ENCODE results near the gene ABHD11.

ABHD11 gene

DNA sequence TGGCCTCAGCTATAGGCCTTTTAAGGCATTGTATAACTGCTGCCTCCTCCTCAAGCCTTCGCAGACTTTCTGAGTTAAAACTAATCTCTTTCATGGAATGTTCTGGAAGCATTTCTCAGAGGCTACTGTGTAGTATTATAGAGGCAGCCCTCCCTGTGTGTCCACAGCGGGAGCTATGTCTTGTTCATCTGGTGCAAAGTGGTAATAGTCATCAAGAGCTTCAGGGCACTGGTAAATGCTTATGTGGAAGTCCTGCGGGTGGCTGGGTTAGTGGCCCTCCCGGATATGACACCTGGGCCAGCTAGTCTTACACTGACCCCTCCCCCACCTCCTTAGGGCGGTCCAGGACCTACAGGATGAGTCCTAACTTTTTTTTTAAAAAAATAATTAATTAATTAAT, 2.2 kb upstream of the ABHD11 start:
- peak; percentile 73 for DNase-seq
- Histone ChIP-seq H3K27me3 (ENCODE audit: insufficient read depth, low read length, poor library complexity) (no peaks in the 10 kb centered on the region), H2BK15ac (replicated peaks; ENCODE audit: low read depth) (no peak overlapping the region), H2AK5ac (ENCODE audit: low read length) (no peak overlapping the region), H2BK120ac (ENCODE audit: low read depth, low read length) (no peak overlapping the region), H3K79me2 (ENCODE audit: control insufficient read depth, insufficient read depth, low read length) (no peaks in the 10 kb centered on the region), H3K79me1 (ENCODE audit: low read length) (peaks cover 3% of the 10 kb centered on the region), H3K23ac (ENCODE audit: low read length) (no peak overlapping the region), H3K4ac (ENCODE audit: low read depth, low read length) (no peak overlapping the region), H4K8ac (ENCODE audit: low read depth, low read length) (no peak overlapping the region), H3K18ac (ENCODE audit: low read length) (no peak overlapping the region), H3K4me2 (ENCODE audit: low read length) (no peak overlapping the region), H3K9ac (ENCODE audit: low read length) (no peak overlapping the region), H3K56ac (ENCODE audit: low read length) (peak overlapping the region; percentile 44), H3K4me3 (ENCODE audit: low read length) (no peak overlapping the region), H3K4me1 (ENCODE audit: control insufficient read depth, low read depth, low read length) (peaks cover 8% of the 10 kb centered on the region), H3K27ac (ENCODE audit: low read depth, low read length) (no peak overlapping the region), H3K36me3 (ENCODE audit: control insufficient read depth, insufficient read depth, low read length) (no peaks in the 10 kb centered on the region), H2BK5ac (ENCODE audit: low read length) (no peak overlapping the region), H4K5ac (ENCODE audit: low read length) (no peak overlapping the region)
- WGBS (ENCODE audit: extremely low coverage, insufficient coverage, low lambda C conversion rate) = no CpG with 5 or more reads among the region's 5 CpGs

DNA sequence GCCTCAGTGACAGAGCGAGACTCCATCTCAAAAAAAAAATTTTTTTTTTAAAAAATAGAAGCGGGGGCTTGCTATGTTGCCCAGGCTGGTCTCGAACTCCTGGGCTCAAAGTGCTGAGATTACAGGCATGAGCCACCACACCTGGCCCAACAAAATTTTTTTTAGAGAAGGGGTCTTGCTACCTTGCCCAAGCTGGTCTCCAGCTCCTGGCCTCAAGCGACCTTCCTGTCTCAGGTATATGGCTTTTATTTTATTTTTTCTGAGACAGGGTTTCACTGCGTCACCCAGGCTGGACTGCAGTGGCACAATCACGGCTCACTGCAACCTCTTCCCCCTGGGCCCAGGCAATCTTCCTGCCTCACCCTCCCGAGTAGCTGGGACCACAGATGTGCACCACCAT, 1.6 kb upstream of the ABHD11 start:
- Histone ChIP-seq H3K56ac (ENCODE audit: low read length) (no peak overlapping the region), H2AK5ac (ENCODE audit: low read length) (no peak overlapping the region), H2BK5ac (ENCODE audit: low read length) (no peak overlapping the region), H2BK15ac (replicated peaks; ENCODE audit: low read depth) (no peak overlapping the region), H3K27ac (ENCODE audit: low read depth, low read length) (no peak overlapping the region), H3K4me2 (ENCODE audit: low read length) (no peak overlapping the region), H3K23ac (ENCODE audit: low read length) (no peak overlapping the region), H3K4me1 (ENCODE audit: control insufficient read depth, low read depth, low read length) (peaks cover 8% of the 10 kb centered on the region), H3K79me2 (ENCODE audit: control insufficient read depth, insufficient read depth, low read length) (no peaks in the 10 kb centered on the region), H3K4me3 (ENCODE audit: low read length) (no peak overlapping the region), H3K9ac (ENCODE audit: low read length) (no peak overlapping the region), H3K79me1 (ENCODE audit: low read length) (peaks cover 3% of the 10 kb centered on the region), H3K36me3 (ENCODE audit: control insufficient read depth, insufficient read depth, low read length) (no peaks in the 10 kb centered on the region), H3K4ac (ENCODE audit: low read depth, low read length) (no peak overlapping the region), H4K8ac (ENCODE audit: low read depth, low read length) (no peak overlapping the region), H3K18ac (ENCODE audit: low read length) (no peak overlapping the region), H2BK120ac (ENCODE audit: low read depth, low read length) (no peak overlapping the region), H4K5ac (ENCODE audit: low read length) (no peak overlapping the region), H3K27me3 (ENCODE audit: insufficient read depth, low read length, poor library complexity) (no peaks in the 10 kb centered on the region)
- DNase-seq = no peak
- WGBS (ENCODE audit: extremely low coverage, insufficient coverage, low lambda C conversion rate) = no CpG with 5 or more reads among the region's 7 CpGs

DNA sequence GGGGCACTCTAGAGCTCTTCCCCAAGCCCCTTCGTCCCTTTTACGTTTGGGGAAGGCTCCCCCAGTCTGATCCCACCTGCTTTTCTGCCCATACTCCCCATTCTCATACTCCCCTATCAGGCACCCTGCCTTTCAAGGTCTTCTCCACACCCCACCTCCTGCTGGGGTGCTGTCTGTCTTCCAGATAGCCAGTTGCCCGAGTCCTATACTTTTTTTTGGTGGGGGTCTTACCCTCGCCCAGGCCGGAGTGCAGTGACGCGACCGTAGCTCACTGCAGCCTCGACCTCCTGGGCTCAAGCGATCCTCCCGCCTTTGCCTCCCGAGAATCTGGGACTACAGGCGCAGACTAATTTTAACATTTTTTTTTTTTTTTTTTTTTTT, 775 bp upstream of the ABHD11 start:
- Histone ChIP-seq H3K23ac (ENCODE audit: low read length) (peak overlapping the region; percentile 66), H3K18ac (ENCODE audit: low read length) (peak overlapping the region; percentile 22), H3K27ac (ENCODE audit: low read depth, low read length) (peak overlapping the region; percentile 62), H3K36me3 (ENCODE audit: control insufficient read depth, insufficient read depth, low read length) (no peaks in the 10 kb centered on the region), H2BK5ac (ENCODE audit: low read length) (no peak overlapping the region), H4K5ac (ENCODE audit: low read length) (no peak overlapping the region), H2AK5ac (ENCODE audit: low read length) (no peak overlapping the region), H3K56ac (ENCODE audit: low read length) (peak overlapping the region; percentile 84), H3K79me2 (ENCODE audit: control insufficient read depth, insufficient read depth, low read length) (no peaks in the 10 kb centered on the region), H3K4me2 (ENCODE audit: low read length) (peak overlapping the region; percentile 39), H2BK120ac (ENCODE audit: low read depth, low read length) (no peak overlapping the region), H3K79me1 (ENCODE audit: low read length) (peaks cover 3% of the 10 kb centered on the region), H3K4me1 (ENCODE audit: control insufficient read depth, low read depth, low read length) (peaks cover 8% of the 10 kb centered on the region), H3K9ac (ENCODE audit: low read length) (peak overlapping the region; percentile 72), H3K4me3 (ENCODE audit: low read length) (peak overlapping the region; percentile 50), H4K8ac (ENCODE audit: low read depth, low read length) (no peak overlapping the region), H2BK15ac (replicated peaks; ENCODE audit: low read depth) (no peak overlapping the region), H3K27me3 (ENCODE audit: insufficient read depth, low read length, poor library complexity) (no peaks in the 10 kb centered on the region), H3K4ac (ENCODE audit: low read depth, low read length) (peak overlapping the region; percentile 0)
- WGBS (ENCODE audit: extremely low coverage, insufficient coverage, low lambda C conversion rate) = no CpG with 5 or more reads among the region's 13 CpGs
- no peak for DNase-seq

DNA sequence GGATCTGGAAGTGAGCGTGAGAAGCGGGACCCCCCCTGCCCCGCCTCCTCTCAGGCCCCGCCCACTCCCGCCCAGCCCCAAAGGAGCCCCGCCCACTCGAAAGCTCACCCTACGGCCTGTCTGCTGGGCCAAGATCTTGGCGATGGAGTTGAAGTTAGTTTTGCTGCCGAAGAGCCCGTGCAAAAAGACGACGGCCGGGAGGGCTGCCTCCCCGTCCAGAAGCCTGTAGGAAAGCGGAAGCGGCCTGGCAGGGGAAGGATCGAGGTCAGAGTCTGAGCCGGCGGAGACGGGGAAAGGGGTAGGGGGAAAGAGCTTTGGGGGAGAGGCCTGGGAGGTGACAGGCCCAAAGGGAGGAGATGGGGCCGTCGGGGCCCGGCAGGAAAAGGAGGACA, 386 bp downstream of the ABHD11 start:
- peak overlapping the region; percentile 93 for H3K9ac ChIP-seq (ENCODE audit: low read length)
- H3K4ac ChIP-seq (ENCODE audit: low read depth, low read length) = no peak overlapping the region
- no peak overlapping the region for H4K5ac ChIP-seq (ENCODE audit: low read length)
- H3K79me1 ChIP-seq (ENCODE audit: low read length) = peaks cover 3% of the 10 kb centered on the region
- no peaks in the 10 kb centered on the region for H3K27me3 ChIP-seq (ENCODE audit: insufficient read depth, low read length, poor library complexity)
- H2BK120ac ChIP-seq (ENCODE audit: low read depth, low read length) = no peak overlapping the region
- H2BK15ac ChIP-seq (replicated peaks; ENCODE audit: low read depth) = no peak overlapping the region
- H3K18ac ChIP-seq (ENCODE audit: low read length) = no peak overlapping the region
- peaks cover 6% of the 10 kb centered on the region for H3K4me1 ChIP-seq (ENCODE audit: control insufficient read depth, low read depth, low read length)
- no peak overlapping the region for H2AK5ac ChIP-seq (ENCODE audit: low read length)
- H4K8ac ChIP-seq (ENCODE audit: low read depth, low read length) = no peak overlapping the region
- peak overlapping the region; percentile 73 for H2BK5ac ChIP-seq (ENCODE audit: low read length)
- H3K56ac ChIP-seq (ENCODE audit: low read length) = peak overlapping the region; percentile 96
- H3K27ac ChIP-seq (ENCODE audit: low read depth, low read length) = peak overlapping the region; percentile 56
- DNase-seq = peak; percentile 72
- H3K23ac ChIP-seq (ENCODE audit: low read length) = peak overlapping the region; percentile 80
- H3K36me3 ChIP-seq (ENCODE audit: control insufficient read depth, insufficient read depth, low read length) = no peaks in the 10 kb centered on the region
- peak overlapping the region; percentile 82 for H3K4me3 ChIP-seq (ENCODE audit: low read length)
- no CpG with 5 or more reads among the region's 24 CpGs for WGBS (ENCODE audit: extremely low coverage, insufficient coverage, low lambda C conversion rate)
- H3K4me2 ChIP-seq (ENCODE audit: low read length) = peak overlapping the region; percentile 91
- H3K79me2 ChIP-seq (ENCODE audit: control insufficient read depth, insufficient read depth, low read length) = no peaks in the 10 kb centered on the region

DNA sequence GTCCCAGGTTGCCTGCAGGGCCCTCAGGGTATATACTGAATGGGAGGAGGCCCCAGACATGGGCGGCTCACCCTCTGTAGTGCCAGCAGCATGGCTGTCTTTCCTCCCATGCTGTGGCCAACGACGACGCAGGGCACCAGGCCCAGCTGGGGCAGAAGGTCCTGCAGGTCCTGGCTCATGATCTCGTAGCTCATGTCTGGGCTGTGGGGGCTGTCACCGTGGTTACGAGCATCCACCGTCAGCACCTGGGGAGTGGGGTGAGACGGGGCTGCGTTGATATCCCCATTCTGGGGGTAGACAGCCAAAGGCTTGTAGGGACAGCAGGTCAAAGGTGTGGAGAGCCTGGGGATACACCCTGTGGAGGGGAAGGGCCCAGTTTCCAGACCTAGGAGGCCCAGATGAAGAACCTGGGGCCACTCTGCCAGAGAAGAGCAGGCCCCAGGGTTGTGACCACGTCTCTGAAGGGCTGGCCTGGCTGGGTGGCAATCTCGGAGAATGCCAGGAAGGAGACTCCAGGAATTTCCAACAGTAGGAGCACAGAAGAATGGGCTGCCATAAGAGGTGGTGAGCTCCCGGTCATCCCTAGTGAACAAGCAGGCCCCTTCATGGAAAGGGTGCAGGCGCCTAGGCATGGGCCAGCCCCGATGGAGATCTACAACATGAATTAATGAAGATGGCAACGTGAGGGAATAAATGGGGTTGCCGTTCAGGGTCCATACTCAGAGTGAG, 947 bp downstream of the ABHD11 start:
- H4K5ac ChIP-seq (ENCODE audit: low read length) = no peak overlapping the region
- no peak overlapping the region for H2BK5ac ChIP-seq (ENCODE audit: low read length)
- H2BK15ac ChIP-seq (replicated peaks; ENCODE audit: low read depth) = no peak overlapping the region
- H3K4me2 ChIP-seq (ENCODE audit: low read length) = no peak overlapping the region
- no peak overlapping the region for H3K18ac ChIP-seq (ENCODE audit: low read length)
- H3K9ac ChIP-seq (ENCODE audit: low read length) = peak overlapping the region; percentile 9
- no peaks in the 10 kb centered on the region for H3K79me2 ChIP-seq (ENCODE audit: control insufficient read depth, insufficient read depth, low read length)
- H2BK120ac ChIP-seq (ENCODE audit: low read depth, low read length) = no peak overlapping the region
- no peak overlapping the region for H3K4me3 ChIP-seq (ENCODE audit: low read length)
- peak overlapping the region; percentile 34 for H3K56ac ChIP-seq (ENCODE audit: low read length)
- no peaks in the 10 kb centered on the region for H3K27me3 ChIP-seq (ENCODE audit: insufficient read depth, low read length, poor library complexity)
- peaks cover 5% of the 10 kb centered on the region for H3K4me1 ChIP-seq (ENCODE audit: control insufficient read depth, low read depth, low read length)
- H3K79me1 ChIP-seq (ENCODE audit: low read length) = peaks cover 3% of the 10 kb centered on the region
- no CpG with 5 or more reads among the region's 17 CpGs for WGBS (ENCODE audit: extremely low coverage, insufficient coverage, low lambda C conversion rate)
- no peaks in the 10 kb centered on the region for H3K36me3 ChIP-seq (ENCODE audit: control insufficient read depth, insufficient read depth, low read length)
- no peak overlapping the region for H4K8ac ChIP-seq (ENCODE audit: low read depth, low read length)
- no peak overlapping the region for H3K27ac ChIP-seq (ENCODE audit: low read depth, low read length)
- H3K4ac ChIP-seq (ENCODE audit: low read depth, low read length) = no peak overlapping the region
- no peak overlapping the region for H2AK5ac ChIP-seq (ENCODE audit: low read length)
- H3K23ac ChIP-seq (ENCODE audit: low read length) = no peak overlapping the region
- DNase-seq = no peak

DNA sequence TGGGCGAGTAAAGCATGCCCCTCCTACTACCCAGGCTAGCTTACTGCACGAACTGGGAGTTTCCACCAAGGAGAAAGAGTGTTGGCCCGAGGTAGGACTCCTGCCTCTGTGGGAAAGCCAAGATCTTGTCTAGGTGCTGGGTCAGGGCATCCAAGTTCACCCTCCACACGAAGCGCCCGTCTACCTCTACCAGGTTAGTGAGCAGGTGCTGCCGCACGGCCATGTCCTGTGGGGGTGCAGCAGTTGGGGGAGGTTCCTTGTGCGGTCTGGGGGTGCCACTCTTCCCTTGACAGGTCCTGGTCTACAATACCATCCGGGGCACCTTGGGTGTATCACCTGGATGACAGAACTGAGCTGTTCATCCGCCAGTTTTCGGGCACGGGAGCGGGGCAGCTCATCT, 1.7 kb downstream of the ABHD11 start:
- WGBS (ENCODE audit: extremely low coverage, insufficient coverage, low lambda C conversion rate) = no CpG with 5 or more reads among the region's 14 CpGs

More for the DNA sequence above, 1.7 kb downstream of the ABHD11 start:
- Histone ChIP-seq H3K79me1 (ENCODE audit: low read length) (peaks cover 3% of the 10 kb centered on the region), H3K27me3 (ENCODE audit: insufficient read depth, low read length, poor library complexity) (no peaks in the 10 kb centered on the region), H3K9ac (ENCODE audit: low read length) (no peak overlapping the region), H3K4me3 (ENCODE audit: low read length) (no peak overlapping the region), H3K23ac (ENCODE audit: low read length) (no peak overlapping the region), H3K27ac (ENCODE audit: low read depth, low read length) (no peak overlapping the region), H2AK5ac (ENCODE audit: low read length) (no peak overlapping the region), H3K4ac (ENCODE audit: low read depth, low read length) (no peak overlapping the region), H4K8ac (ENCODE audit: low read depth, low read length) (no peak overlapping the region), H4K5ac (ENCODE audit: low read length) (no peak overlapping the region), H3K4me1 (ENCODE audit: control insufficient read depth, low read depth, low read length) (peaks cover 2% of the 10 kb centered on the region), H3K79me2 (ENCODE audit: control insufficient read depth, insufficient read depth, low read length) (no peaks in the 10 kb centered on the region), H3K56ac (ENCODE audit: low read length) (no peak overlapping the region), H3K4me2 (ENCODE audit: low read length) (no peak overlapping the region), H2BK120ac (ENCODE audit: low read depth, low read length) (no peak overlapping the region), H3K18ac (ENCODE audit: low read length) (no peak overlapping the region), H2BK15ac (replicated peaks; ENCODE audit: low read depth) (no peak overlapping the region), H2BK5ac (ENCODE audit: low read length) (no peak overlapping the region), H3K36me3 (ENCODE audit: control insufficient read depth, insufficient read depth, low read length) (no peaks in the 10 kb centered on the region)
- no peak for DNase-seq

Measured in mesendoderm (in vitro differentiated cells).